Suprapubic skin (tissue), 4 donors: ENCODE measurements around the gene UEVLD.

Experiments used
- EP300 ChIP-seq: sonication (generic); formaldehyde crosslinking; IDR thresholded peaks from one replicate; pipeline ENCODE4 v1.6.1; 2017; ENCODE audit warnings: antibody characterized with exemption
- POLR2A ChIP-seq, 2 donors: fragments of 450-650 bp; IDR thresholded peaks; one replicate each; pipeline ENCODE4 v1.6.1; 2017; ENCODE audit warnings: antibody characterized with exemption in 2 of 2, mild to moderate bottlenecking in 2 of 2, moderate library complexity in 2 of 2
- POLR2AphosphoS5 ChIP-seq, 3 donors: sonication (generic); formaldehyde crosslinking; IDR thresholded peaks; one replicate each; pipeline ENCODE4 v1.6.1; 2017; ENCODE audit warnings: antibody characterized with exemption in 3 of 3
- TF ChIP-seq, protein P1 (sequence below), 2 donors: fragments of 200-600 bp in 1 of 2; fragments of 450-650 bp in 1 of 2; sonication (generic) in 1 of 2; IDR thresholded peaks; one replicate each; pipeline ENCODE4 v1.5.1; 2016 to 2019; ENCODE audit warnings: antibody characterized with exemption in 2 of 2, mild to moderate bottlenecking in 1 of 2, moderate library complexity in 1 of 2

DNA sequence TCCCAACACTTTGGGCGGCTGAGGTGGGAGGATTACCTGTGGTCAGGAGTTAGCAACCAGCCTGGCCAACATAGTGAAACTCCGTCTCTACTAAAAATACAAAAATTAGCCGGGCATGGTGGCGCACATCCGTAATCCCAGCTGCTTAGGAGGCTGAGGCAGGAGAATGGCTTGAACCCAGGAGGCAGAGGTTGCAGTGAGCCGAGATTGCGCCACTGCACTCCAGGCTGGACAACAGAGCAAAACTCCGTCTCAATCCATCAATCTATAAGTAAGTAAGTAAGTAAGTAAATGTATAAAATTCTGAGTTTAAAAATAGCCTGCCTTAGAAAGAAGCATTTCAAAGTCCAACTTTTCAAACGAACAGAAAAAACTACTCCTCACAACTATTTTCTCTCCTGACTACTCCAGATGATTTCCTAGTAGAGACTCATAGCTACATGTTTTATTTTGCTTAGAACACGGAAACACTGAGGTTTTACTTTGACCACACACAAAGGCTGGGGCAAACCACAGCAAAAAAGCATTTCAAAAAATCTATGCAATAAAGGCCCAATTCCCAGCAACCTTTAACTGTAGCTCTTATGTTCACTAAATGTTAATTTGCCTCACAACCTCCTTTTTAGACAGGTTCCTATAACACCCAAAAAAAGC lies 29.3 kb upstream of the UEVLD start:
- TF ChIP-seq, protein P1, sequence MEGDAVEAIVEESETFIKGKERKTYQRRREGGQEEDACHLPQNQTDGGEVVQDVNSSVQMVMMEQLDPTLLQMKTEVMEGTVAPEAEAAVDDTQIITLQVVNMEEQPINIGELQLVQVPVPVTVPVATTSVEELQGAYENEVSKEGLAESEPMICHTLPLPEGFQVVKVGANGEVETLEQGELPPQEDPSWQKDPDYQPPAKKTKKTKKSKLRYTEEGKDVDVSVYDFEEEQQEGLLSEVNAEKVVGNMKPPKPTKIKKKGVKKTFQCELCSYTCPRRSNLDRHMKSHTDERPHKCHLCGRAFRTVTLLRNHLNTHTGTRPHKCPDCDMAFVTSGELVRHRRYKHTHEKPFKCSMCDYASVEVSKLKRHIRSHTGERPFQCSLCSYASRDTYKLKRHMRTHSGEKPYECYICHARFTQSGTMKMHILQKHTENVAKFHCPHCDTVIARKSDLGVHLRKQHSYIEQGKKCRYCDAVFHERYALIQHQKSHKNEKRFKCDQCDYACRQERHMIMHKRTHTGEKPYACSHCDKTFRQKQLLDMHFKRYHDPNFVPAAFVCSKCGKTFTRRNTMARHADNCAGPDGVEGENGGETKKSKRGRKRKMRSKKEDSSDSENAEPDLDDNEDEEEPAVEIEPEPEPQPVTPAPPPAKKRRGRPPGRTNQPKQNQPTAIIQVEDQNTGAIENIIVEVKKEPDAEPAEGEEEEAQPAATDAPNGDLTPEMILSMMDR (IDR thresholded peaks at IDR 0.05), result no peak
- TF ChIP-seq POLR2A (IDR thresholded peaks at IDR 0.05) (no peak), POLR2AphosphoS5 (IDR thresholded peaks at IDR 0.05) (no peak), EP300 (no peak)
